Stimulated activated CD4-positive, alpha-beta T cell treated with anti-CD3 and anti-CD28 coated beads, Interleukin-4, amount 100 ng/mL, for 48 hours (primary cell): ENCODE results near the gene NACC1.
A peak's percentile ranks its signal among the peaks of the same experiment; 100 is the strongest.

Experiments used
- DNase-seq, 2 donors: peaks; one replicate each; pipeline ENCODE4 v3.0.0-alpha.2; 2020; ENCODE audit warnings: low read depth in 2 of 2

NACC1 gene

GRCh38 chr19:13117772-13118423, at the start of gene NACC1:
Gene NACC1, plus strand, starts transcription at chr19:13118264. Its CDS starts 16,944 bp downstream, at chr19:13135208.
- peak; percentile 86 for DNase-seq

DNA sequence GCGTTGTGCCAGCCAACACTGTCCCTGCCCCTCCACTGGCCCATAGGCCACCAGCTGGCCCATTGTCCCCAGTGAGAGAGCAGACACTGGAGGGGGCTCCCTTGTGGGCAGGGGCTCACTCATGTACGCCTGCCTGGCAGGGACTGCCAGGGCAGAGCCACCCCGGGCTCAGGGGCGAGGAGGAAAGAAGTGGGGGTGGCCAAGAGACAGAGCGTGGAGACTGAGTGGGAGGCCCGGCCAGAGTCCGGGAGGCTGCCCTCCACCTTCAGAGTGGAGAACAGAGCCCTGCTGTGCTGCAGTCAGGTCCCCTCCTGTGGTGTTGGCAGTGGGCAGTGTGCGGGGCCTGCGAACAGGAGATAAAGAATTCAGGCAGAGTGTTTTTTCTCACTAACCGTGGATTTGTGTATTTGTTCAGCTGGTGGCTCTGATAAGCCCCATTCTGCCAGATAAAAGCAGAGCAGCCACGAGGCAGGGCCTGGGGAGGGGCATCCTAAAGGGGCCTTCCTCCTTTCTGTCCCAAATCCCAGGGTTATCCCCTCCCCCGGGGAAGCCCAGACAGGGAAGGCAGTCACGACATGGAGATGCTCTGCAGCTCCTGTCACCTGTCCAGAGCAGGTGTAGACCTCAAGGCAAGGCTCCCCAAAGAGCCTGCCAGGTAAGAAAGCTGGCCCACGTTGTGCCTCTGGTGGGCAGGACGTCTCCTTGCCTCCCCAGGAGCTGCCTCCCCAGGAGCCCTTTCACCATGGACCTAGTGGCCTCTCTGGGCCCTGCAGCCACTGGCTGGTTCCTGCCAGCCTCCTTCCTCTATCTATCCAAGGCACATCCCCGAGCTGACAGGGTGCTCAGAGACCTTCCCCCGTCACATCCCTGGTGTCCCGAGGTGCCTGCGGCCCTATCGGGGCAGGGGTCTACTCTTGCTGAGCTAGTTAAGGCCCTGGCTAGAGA, 48.4 kb upstream of the NACC1 start:
- DNase-seq, result no peak

DNA sequence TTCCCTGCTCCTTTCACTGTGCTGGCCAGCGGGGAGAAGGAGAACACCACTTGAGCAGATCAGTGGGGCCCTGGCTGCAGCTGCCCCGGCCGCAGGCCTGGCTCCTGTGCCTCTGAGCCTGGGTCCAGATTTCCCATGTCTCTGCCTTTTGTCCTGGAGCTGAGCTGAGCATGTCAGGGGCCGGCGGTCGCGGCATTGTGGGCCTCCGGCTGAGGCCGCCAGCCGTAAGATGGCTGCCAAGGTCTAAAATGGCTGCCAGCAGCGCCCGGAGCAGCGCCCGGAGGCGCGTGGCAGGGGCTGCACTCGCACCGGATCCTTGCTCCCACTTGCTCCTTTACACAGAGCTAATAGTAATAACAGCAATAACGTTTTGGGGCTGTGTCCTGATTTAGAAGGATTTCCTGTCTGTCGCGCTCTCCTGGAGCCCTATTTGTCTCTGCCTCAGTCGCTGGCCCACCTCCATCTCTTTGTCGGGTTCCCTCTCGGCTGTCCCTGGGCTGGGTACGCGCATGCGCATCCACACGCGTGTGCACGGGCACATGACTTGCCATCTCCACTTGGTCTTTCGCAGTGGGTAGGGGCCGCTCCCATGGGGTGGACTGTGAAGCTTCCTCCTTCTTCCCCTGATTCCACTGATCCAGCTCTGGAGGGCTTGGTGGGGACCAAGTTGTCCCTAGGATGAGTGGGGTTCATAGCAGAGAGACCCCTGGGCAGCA, 47.5 kb upstream of the NACC1 start:
- no peak for DNase-seq

DNA sequence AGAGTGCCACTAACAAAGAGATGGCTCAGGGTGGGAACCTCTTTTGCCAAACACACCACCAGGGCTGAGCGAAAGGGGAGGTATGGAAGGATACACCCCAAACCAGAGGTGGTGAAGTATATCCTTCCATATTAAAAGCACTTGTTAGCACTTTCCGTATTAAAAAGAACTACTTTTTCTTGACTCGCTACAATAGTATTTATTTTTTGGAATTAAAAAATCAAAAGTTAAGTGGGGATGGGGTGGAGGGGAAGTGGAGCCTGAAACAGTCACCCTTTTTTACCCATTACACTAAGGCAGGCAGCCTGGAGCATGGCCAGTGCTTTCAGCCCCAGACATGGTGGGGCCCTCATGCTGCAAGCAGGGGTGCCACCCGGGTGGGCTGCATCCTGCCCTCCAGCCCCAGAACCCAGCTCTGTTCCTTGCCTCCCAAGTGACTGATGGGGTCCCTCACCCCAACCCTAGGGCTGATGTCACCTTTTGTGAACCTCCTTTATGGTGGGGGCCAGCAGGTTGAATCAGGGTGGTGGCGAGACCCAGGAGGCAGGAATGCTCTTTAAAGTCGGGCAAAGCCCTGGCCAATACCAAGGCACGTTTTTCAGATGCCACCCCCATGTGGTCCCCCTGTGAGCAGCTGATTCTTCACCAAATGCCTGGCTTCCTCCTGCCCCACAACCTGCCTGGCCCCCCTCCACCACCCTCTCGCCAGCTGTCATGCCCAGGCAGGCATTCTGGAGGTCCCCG, 46.4 kb upstream of the NACC1 start:
- no peak for DNase-seq

DNA sequence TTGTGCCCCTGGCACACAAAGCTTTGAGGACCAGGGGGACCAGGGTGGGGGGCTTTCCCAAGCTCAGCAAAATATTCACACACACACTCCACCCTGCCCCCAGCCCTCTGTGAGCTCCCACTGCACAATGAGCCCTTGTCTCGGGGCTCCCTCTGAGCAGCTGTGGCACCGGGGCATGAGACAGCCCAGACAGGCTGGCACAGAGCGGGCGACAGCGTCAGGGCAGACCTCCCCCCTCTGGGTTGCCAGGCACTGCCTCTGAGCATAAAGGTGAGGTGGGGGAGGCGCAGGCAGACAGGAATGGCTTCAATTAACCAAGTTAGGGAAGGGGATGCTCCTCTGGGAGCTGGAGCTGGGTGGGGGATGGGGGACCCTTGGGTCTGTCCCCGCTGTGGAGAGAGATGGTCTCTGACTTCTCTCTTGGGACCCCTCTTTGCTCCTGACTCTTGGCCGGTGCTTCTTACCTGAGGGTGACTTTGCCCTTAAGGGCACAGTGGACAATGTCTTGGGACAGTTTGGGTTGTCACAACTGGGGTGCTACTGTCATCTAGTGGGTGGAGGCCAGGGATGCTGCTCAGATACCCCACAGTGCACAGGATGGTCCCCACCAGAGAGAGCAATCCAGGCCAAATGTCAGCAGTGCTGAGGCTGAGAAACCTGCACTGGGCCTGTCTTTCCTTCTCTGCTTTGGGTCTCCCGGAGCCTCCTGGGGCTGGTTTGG, 45.7 kb upstream of the NACC1 start:
- DNase-seq, result no peak

- no peak for DNase-seq
Observed at GRCh38 chr19:13073263-13073662, 44.8 kb upstream of the NACC1 start.

DNA sequence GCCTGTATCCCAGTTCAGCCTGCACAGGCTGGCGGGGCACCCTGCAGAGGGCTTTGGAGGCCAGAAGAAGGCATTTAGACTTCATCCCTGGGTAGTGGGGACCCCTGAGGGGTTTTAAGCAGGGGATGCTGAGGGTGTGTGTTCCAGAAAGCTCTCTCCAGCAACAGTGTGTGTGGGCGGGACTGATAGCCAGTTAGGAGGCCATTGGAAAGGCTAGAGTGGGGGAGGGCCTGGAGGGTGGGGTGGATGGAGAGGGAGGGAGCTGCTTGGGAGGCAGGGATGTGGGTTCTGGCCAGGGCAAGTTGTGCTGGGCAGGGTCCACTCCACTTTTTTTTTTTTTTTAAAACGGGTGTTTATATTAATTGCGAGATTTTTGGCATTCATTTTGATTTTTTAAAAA, 43.7 kb upstream of the NACC1 start:
- no peak for DNase-seq

DNA sequence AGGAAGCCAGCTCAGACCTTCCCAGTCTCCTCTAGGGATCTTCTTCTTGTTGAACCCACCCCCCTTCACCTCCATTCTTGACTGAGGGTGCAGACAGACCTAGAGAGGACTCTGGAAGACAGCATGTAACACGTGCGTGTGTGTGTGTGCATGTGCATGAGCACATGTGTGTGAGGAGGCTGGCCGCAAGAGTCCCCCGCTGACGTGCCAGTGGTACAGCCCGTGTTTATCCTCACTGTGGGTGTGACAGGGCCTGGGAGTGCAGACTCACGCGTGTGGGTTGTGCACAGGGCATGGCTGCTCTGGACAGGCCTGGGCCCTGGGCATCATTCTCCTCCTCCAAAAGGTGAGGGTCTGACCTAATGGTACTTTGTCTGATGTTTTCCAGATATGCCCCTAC, 41.7 kb upstream of the NACC1 start:
- no peak for DNase-seq

DNA sequence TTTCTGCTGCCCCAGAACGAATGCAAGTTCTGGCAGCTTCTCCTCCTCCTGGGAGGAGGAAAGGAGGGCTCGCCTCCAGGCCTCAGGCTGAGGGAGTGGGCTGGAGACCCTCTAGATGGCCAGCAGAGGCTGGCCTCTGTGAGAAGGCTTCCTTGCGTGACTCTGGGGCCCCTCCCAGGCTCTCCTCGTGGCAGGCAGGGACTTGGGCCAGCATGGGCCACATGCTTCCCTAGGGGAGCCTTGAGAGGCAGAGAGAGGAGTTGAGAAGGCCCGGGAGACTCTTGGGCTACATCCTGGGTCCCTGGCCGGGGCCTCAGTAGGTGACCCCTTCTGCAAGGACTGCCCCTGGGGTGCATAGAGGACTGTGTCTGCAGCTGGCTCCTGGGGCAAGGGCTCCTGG, 41.3 kb upstream of the NACC1 start:
- no peak for DNase-seq

DNA sequence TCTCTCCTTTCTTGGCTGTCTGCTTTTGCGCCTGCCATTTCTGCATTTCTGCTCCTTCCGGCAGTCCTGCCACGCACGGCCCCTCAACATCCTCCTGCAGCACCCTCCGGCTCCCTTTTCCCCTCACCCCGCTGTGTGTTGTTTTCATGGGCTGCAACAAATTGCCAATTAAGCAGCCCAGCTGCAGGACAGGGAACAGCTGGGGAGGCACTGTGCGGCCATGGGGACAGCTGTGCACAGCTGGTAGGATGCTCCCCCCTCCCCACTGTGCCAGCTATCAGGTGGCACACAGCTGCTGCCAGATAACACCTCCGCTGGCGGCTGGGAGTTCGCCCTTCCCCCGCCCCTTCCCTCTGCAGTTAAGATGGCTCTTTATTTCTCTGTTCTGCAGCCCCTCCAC, 40.8 kb upstream of the NACC1 start:
- DNase-seq, result no peak

DNA sequence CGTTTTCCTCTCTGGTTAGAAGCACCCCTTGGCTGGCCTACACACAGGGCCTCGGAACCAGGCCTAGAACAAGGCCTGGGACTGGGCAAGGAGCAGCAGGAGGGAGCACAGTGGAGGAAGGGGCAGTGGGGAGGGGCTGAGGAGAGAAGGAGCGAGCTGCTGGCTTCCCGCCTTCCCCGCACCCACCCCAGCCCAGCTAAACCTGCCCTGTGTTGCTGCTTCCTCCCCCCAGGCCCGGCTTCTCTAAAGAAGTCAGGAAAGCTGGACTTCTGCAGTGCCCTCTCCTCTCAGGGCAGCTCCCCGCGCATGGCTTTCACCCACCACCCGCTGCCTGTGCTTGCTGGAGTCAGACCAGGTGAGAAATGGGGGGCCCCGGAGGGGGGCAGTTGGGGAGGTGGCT, 39.7 kb upstream of the NACC1 start:
- DNase-seq, result no peak

- no peak for DNase-seq
Observed at GRCh38 chr19:13078897-13079541, 39.0 kb upstream of the NACC1 start.

DNA sequence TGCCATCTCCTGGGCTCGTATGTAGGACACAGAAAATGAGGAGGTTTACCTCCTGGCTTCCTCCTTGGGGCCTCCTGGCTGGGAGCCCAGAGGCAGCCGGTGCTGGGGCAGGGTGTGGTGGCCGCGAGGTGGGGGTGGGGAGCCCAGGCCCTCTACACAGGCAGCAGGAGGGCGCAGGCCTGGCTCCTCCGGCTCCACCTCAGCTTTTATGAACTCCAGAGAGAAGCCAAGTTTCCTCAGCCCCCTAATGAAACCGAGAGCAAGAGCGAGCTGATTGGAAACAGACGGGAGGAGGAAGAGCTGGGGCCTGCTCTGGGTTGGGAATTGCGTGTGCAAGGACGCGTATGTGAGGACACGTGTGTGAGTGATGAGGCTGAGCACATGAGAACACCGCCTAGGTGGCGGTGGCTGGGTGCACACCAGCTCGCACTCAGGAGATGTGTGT, 38.5 kb upstream of the NACC1 start:
- no peak for DNase-seq

DNA sequence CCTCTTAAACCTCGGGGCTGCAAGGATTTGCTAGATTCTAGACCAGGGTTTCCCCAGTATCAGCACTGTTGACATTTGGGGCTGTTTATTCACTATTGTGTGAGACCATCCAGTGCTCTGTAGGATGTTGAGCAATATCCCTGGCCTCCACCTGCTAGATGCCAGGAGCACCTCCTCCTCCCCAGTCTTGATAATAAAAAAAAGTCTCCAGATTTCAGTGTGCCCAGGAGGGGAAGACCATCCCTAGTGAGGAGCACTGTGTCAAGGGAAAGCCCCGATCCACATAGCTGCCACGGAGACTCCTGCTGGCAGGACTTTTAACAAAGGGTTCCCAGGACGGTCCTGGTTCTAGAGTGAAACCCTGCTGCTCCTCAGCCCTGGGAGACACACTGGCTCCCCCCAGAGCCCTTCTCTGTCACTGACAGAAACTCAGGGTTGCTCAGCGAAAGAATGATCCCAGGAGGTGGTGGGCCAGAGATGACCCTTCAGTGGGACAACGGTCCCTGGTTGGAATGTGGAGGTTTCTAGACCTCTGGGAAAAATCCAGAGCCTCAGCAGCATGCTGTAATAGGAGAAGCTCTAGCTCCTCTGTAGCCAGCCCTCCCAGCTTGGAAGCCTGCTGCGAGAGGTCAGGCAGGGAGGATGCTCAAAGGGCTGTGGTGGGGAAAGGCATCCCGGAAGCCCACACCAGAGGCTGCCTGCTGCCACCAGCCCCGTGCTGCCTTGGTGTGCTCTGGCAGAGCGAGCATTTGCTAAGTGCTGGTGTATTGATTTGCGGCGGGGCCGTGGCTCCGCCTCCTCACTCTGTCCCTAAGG, 35.7 kb upstream of the NACC1 start:
- DNase-seq, result no peak

DNA sequence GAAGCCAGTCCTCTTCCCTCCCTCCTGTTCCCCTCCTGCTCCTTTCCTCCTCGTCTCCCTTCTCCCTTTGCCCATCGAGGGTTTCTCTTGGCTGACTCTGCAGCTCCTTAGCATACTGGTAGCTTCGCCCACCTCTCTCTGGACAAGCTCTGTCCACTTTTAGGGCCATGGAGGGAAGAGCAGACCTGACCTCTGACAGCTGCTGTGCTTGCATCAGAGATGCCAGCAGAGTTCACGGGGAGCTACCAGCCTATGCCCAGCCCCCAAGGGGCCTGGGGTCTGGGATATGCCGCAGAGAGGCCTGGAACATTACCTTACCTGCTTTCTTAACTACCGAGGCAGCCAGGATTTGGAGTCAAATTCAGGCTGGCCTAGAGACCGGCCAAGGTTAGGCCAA, 35.1 kb upstream of the NACC1 start:
- no peak for DNase-seq

DNA sequence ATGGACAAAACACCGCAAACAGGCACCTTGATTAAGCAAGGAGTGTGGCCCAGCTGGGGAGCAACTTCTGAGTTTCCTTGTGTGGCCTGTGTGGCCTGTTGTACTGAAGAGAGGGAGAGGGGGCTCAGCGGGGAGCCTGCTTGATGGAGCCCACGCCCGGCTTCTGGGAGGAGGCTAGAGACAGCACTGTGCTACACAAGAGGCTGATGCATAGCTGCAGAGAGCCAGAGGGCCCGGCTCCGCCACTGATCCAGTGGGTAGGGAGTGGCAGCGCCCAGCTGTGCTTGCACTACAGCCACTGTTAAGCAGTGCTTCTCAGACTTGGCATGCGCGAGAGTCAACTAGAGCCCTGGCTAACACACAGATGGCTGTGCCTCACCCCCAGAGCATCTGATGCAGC, 34.4 kb upstream of the NACC1 start:
- DNase-seq, result no peak

GRCh38 chr19:13085666-13086065, 32.4 kb upstream of the NACC1 start:
- DNase-seq, result no peak

DNA sequence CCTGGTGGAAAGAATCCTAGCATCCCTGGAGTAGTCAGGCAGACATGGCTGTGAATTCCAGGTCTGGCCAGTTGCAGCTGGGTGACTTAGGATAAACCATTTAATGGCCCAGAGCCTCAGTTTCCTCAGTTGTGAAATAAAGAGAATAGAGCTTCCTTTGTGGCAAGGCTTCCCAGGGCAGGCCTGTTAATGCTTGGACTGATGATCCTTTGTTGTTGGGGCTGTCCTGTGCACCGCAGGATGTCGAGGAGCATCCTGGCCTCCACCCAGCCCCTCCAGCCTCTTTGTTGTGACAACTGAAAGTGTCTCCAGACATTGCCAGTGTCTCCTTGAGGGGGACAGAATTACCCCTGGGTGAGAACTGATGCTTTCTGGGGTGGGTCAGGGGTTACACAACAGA, 31.7 kb upstream of the NACC1 start:
- no peak for DNase-seq

- DNase-seq, result no peak
Observed at GRCh38 chr19:13087295-13087694, 30.8 kb upstream of the NACC1 start.
